Measurements from ENCODE around the gene SLCO4C1. TPM values are rescaled to one million over a fixed set of nuclear protein-coding genes. Genes with fewer than 3 reads are reported as not detected.

Gene SLCO4C1
- total and polyA plus RNA-seq, 2 of the 13 experiments (the other 11 are each of a cell fraction or from before 2014, with no cell fraction given): 1.3 to 7.8 TPM

DNA sequence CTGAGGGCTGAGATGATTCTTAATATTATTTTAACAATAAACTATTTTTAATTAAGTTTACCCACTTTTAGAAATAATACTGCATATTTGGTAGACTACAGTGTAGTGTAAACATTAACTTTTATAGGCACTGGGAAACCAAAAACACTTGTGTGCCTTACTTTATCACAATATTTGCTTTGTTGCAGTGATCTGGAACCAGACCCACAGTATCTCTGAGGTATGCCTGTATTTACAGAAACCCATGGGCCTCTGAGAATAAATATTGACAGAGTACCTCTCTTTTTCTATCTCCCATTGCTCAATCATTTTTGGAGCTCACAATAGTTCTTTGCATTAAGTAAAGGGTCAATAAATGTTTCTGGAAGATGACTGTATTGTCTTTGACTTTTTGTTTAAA, 73.3 kb downstream of the SLCO4C1 start (continued):
- no peak for TF ChIP-seq ZNF557 (CRISPR knock-in tag; IDR thresholded peaks at IDR 0.05)
- TF ChIP-seq KLF16 (CRISPR knock-in tag; IDR thresholded peaks at IDR 0.05): peak in 1 of 2 experiments; percentile 94; a peak in 2 of 4 replicates
- TF ChIP-seq, protein P1, sequence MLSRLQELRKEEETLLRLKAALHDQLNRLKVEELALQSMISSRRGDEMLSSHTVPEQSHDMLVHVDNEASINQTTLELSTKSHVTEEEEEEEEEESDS (CRISPR knock-in tag; IDR thresholded peaks at IDR 0.05; ENCODE audit: borderline replicate concordance): peak; percentile 85; the same call in 1 of the 2 replicates
- 0 out of 2 replicates have a peak, but pooled peaks have one; percentile 50 for TF ChIP-seq KLF6 (CRISPR knock-in tag; IDR thresholded peaks at IDR 0.05)
- TF ChIP-seq MED1 (CRISPR knock-in tag; IDR thresholded peaks at IDR 0.05): peak; percentile 88
- TF ChIP-seq, protein P2, sequence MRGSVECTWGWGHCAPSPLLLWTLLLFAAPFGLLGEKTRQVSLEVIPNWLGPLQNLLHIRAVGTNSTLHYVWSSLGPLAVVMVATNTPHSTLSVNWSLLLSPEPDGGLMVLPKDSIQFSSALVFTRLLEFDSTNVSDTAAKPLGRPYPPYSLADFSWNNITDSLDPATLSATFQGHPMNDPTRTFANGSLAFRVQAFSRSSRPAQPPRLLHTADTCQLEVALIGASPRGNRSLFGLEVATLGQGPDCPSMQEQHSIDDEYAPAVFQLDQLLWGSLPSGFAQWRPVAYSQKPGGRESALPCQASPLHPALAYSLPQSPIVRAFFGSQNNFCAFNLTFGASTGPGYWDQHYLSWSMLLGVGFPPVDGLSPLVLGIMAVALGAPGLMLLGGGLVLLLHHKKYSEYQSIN (CRISPR knock-in tag; IDR thresholded peaks at IDR 0.05; ENCODE audit: borderline replicate concordance): no peak
- TF ChIP-seq PAWR (CRISPR knock-in tag; IDR thresholded peaks at IDR 0.05; ENCODE audit: borderline replicate concordance): no peak
- peak; percentile 76; the same call in 1 of the 2 replicates for TF ChIP-seq SALL1 (CRISPR knock-in tag; IDR thresholded peaks at IDR 0.05)
- TF ChIP-seq ARNT2 (CRISPR knock-in tag; IDR thresholded peaks at IDR 0.05; ENCODE audit: low read depth): 0 out of 2 replicates have a peak, but pooled peaks have one; percentile 32
- TF ChIP-seq, protein P3, sequence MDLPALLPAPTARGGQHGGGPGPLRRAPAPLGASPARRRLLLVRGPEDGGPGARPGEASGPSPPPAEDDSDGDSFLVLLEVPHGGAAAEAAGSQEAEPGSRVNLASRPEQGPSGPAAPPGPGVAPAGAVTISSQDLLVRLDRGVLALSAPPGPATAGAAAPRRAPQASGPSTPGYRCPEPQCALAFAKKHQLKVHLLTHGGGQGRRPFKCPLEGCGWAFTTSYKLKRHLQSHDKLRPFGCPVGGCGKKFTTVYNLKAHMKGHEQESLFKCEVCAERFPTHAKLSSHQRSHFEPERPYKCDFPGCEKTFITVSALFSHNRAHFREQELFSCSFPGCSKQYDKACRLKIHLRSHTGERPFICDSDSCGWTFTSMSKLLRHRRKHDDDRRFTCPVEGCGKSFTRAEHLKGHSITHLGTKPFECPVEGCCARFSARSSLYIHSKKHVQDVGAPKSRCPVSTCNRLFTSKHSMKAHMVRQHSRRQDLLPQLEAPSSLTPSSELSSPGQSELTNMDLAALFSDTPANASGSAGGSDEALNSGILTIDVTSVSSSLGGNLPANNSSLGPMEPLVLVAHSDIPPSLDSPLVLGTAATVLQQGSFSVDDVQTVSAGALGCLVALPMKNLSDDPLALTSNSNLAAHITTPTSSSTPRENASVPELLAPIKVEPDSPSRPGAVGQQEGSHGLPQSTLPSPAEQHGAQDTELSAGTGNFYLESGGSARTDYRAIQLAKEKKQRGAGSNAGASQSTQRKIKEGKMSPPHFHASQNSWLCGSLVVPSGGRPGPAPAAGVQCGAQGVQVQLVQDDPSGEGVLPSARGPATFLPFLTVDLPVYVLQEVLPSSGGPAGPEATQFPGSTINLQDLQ (CRISPR knock-in tag; IDR thresholded peaks at IDR 0.05): no peak
- TF ChIP-seq ELF1 (CRISPR knock-in tag; IDR thresholded peaks at IDR 0.05): 0 out of 2 replicates have a peak, but pooled peaks have one; percentile 11
- TF ChIP-seq ZNF678 (CRISPR knock-in tag; IDR thresholded peaks at IDR 0.05): no peak
- TF ChIP-seq, protein P4, sequence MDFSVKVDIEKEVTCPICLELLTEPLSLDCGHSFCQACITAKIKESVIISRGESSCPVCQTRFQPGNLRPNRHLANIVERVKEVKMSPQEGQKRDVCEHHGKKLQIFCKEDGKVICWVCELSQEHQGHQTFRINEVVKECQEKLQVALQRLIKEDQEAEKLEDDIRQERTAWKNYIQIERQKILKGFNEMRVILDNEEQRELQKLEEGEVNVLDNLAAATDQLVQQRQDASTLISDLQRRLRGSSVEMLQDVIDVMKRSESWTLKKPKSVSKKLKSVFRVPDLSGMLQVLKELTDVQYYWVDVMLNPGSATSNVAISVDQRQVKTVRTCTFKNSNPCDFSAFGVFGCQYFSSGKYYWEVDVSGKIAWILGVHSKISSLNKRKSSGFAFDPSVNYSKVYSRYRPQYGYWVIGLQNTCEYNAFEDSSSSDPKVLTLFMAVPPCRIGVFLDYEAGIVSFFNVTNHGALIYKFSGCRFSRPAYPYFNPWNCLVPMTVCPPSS (IDR thresholded peaks at IDR 0.05): no peak
- no peak for TF ChIP-seq JDP2 (CRISPR knock-in tag; IDR thresholded peaks at IDR 0.05; ENCODE audit: borderline replicate concordance)
- no peak for TF ChIP-seq JUN (CRISPR knock-in tag; IDR thresholded peaks at IDR 0.05)
- TF ChIP-seq ZBTB1 (CRISPR knock-in tag; IDR thresholded peaks at IDR 0.05; ENCODE audit: borderline replicate concordance): no peak
- peak; percentile 85 for TF ChIP-seq TEAD3 (CRISPR knock-in tag; optimal IDR thresholded peaks at IDR 0.05; ENCODE audit: borderline replicate concordance)
- peak; percentile 99 for TF ChIP-seq SMAD3 (CRISPR knock-in tag; IDR thresholded peaks at IDR 0.05)
- no peak; the same call in 1 of the 2 replicates for TF ChIP-seq ZNF431 (CRISPR knock-in tag; IDR thresholded peaks at IDR 0.05; ENCODE audit: borderline replicate concordance, low read depth)
- TF ChIP-seq NFKB2 (CRISPR knock-in tag; IDR thresholded peaks at IDR 0.05; ENCODE audit: borderline replicate concordance): no peak
- peak; percentile 93 for TF ChIP-seq NR2F2 (IDR thresholded peaks at IDR 0.05; ENCODE audit: borderline replicate concordance, low read depth)
- no peak for TF ChIP-seq ZNF841 (CRISPR knock-in tag; IDR thresholded peaks at IDR 0.05; ENCODE audit: borderline replicate concordance)
- TF ChIP-seq, protein P5, sequence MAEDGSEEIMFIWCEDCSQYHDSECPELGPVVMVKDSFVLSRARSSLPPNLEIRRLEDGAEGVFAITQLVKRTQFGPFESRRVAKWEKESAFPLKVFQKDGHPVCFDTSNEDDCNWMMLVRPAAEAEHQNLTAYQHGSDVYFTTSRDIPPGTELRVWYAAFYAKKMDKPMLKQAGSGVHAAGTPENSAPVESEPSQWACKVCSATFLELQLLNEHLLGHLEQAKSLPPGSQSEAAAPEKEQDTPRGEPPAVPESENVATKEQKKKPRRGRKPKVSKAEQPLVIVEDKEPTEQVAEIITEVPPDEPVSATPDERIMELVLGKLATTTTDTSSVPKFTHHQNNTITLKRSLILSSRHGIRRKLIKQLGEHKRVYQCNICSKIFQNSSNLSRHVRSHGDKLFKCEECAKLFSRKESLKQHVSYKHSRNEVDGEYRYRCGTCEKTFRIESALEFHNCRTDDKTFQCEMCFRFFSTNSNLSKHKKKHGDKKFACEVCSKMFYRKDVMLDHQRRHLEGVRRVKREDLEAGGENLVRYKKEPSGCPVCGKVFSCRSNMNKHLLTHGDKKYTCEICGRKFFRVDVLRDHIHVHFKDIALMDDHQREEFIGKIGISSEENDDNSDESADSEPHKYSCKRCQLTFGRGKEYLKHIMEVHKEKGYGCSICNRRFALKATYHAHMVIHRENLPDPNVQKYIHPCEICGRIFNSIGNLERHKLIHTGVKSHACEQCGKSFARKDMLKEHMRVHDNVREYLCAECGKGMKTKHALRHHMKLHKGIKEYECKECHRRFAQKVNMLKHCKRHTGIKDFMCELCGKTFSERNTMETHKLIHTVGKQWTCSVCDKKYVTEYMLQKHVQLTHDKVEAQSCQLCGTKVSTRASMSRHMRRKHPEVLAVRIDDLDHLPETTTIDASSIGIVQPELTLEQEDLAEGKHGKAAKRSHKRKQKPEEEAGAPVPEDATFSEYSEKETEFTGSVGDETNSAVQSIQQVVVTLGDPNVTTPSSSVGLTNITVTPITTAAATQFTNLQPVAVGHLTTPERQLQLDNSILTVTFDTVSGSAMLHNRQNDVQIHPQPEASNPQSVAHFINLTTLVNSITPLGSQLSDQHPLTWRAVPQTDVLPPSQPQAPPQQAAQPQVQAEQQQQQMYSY (CRISPR knock-in tag; IDR thresholded peaks at IDR 0.05): no peak
